DOHH2 (cell line): ENCODE data around the gene COG4.

ENCODE experiments used
- H3F3A ChIP-seq: fragments of 200-600 bp; sonication (generic), shearing (Covaris generic); 2 replicates; pipeline ENCODE4 v1.6.0; 2016; ENCODE audit warnings: antibody characterized with exemption, mild to moderate bottlenecking; ENCODE audit not compliant: control insufficient read depth, insufficient read depth
- H3K27ac ChIP-seq: fragments of 200-600 bp; sonication (generic); 2 replicates; pipeline ENCODE4 v1.5.1; 2014; ENCODE audit warnings: low read depth, mild to moderate bottlenecking, low read length, moderate library complexity
- H3K27me3 ChIP-seq: fragments of 200-600 bp; sonication (generic); 2 replicates; pipeline ENCODE4 v1.6.1; 2014; ENCODE audit warnings: mild to moderate bottlenecking, low read length, mixed read lengths; ENCODE audit not compliant: control insufficient read depth
- H3K36me3 ChIP-seq: fragments of 200-600 bp; sonication (generic); 2 replicates; pipeline ENCODE4 v1.6.1; 2014; ENCODE audit warnings: mild to moderate bottlenecking, low read length, moderate library complexity, mixed read lengths; ENCODE audit not compliant: control insufficient read depth
- H3K4me1 ChIP-seq: fragments of 200-600 bp; sonication (generic); 2 replicates; pipeline ENCODE4 v1.6.1; 2014; ENCODE audit warnings: mild to moderate bottlenecking, low read length, mixed read lengths; ENCODE audit not compliant: control insufficient read depth
- H3K4me2 ChIP-seq: fragments of 200-600 bp; sonication (generic); 2 replicates; pipeline ENCODE4 v1.6.0; 2014; ENCODE audit warnings: mild to moderate bottlenecking, low read length, moderate library complexity
- H3K4me3 ChIP-seq: fragments of 200-600 bp; sonication (generic); 2 replicates; pipeline ENCODE4 v1.5.1; 2014; ENCODE audit warnings: mild to moderate bottlenecking, low read length, mixed read lengths
- H3K79me2 ChIP-seq: fragments of 200-600 bp; sonication (generic); 2 replicates; pipeline ENCODE4 v1.6.1; 2014; ENCODE audit warnings: mild to moderate bottlenecking, low read length, mixed read lengths; ENCODE audit not compliant: control insufficient read depth
- H3K9me2 ChIP-seq: fragments of 200-600 bp; sonication (generic); replicated peaks from 2 replicates; pipeline ENCODE4 v1.6.1; 2014; ENCODE audit warnings: mild to moderate bottlenecking, low read length, mixed read lengths; ENCODE audit not compliant: control insufficient read depth
- H3K9me3 ChIP-seq: fragments of 200-600 bp; sonication (generic); 2 replicates; pipeline ENCODE4 v1.6.1; 2014; ENCODE audit warnings: antibody characterized with exemption, low read length, mixed read lengths; ENCODE audit not compliant: control insufficient read depth, insufficient read depth
- H4K20me1 ChIP-seq: fragments of 200-600 bp; sonication (generic); 2 replicates; pipeline ENCODE4 v1.6.0; 2014; ENCODE audit warnings: low read depth, mild to moderate bottlenecking, antibody characterized with exemption, low read length, moderate library complexity; ENCODE audit not compliant: control insufficient read depth, insufficient read depth
- EZH2phosphoT487 ChIP-seq: fragments of 200-600 bp; sonication (generic); IDR thresholded peaks from 2 replicates; pipeline ENCODE4 v1.6.1; 2017; ENCODE audit warnings: borderline replicate concordance, mild to moderate bottlenecking, antibody characterized with exemption, low read length, moderate library complexity, mixed read lengths
- TF ChIP-seq, protein P1 (sequence below): fragments of 200-600 bp; sonication (generic); IDR thresholded peaks from one replicate; pipeline ENCODE4 v1.5.1; 2014; ENCODE audit warnings: antibody characterized with exemption, mild to moderate bottlenecking, low read depth, low read length; ENCODE audit not compliant: poor library complexity, severe bottlenecking

Gene COG4

GRCh38 chr16:70472786-70473433 lies 50.4 kb downstream of the COG4 start:
- no peak for TF ChIP-seq EZH2phosphoT487
- TF ChIP-seq, protein P1, sequence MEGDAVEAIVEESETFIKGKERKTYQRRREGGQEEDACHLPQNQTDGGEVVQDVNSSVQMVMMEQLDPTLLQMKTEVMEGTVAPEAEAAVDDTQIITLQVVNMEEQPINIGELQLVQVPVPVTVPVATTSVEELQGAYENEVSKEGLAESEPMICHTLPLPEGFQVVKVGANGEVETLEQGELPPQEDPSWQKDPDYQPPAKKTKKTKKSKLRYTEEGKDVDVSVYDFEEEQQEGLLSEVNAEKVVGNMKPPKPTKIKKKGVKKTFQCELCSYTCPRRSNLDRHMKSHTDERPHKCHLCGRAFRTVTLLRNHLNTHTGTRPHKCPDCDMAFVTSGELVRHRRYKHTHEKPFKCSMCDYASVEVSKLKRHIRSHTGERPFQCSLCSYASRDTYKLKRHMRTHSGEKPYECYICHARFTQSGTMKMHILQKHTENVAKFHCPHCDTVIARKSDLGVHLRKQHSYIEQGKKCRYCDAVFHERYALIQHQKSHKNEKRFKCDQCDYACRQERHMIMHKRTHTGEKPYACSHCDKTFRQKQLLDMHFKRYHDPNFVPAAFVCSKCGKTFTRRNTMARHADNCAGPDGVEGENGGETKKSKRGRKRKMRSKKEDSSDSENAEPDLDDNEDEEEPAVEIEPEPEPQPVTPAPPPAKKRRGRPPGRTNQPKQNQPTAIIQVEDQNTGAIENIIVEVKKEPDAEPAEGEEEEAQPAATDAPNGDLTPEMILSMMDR = no peak
- Histone ChIP-seq H3K4me2 (no peak overlapping the region), H3K9me2 (no peaks in the 10 kb centered on the region), H3F3A (no peaks in the 10 kb centered on the region), H3K36me3 (peaks cover under 1% of the 10 kb centered on the region; the same call in 1 of the 2 replicates), H3K4me3 (no peak overlapping the region), H3K4me1 (peaks cover 28% of the 10 kb centered on the region), H3K79me2 (no peaks in the 10 kb centered on the region), H4K20me1 (no peaks in the 10 kb centered on the region), H3K27ac (no peak overlapping the region), H3K9me3 (no peaks in the 10 kb centered on the region), H3K27me3 (no peaks in the 10 kb centered on the region)

DNA sequence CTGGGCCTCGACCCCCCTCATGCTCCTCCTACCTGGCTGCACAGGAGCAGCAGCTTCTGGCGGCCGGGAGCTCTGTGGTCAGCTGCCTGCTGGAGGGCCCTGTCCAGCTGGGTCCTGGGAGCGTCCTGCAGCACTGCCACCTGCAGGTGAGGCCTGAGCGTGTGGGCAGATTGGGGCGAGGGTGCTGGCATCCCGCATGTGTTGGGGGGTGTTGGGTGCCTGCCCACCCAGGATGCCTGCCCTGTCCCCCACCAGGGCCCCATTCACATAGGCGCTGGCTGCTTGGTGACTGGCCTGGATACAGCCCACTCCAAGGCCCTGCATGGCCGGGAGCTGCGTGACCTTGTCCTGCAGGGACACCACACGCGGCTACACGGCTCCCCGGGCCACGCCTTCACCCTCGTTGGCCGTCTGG lies 52.4 kb downstream of the COG4 start:
- Histone ChIP-seq H3K27ac (no peak overlapping the region), H3K4me3 (no peak overlapping the region), H3K36me3 (no peaks in the 10 kb centered on the region), H3K27me3 (no peaks in the 10 kb centered on the region), H3K79me2 (no peaks in the 10 kb centered on the region), H3K9me2 (no peaks in the 10 kb centered on the region), H3F3A (no peaks in the 10 kb centered on the region), H3K4me2 (no peak overlapping the region), H4K20me1 (no peaks in the 10 kb centered on the region), H3K4me1 (peaks cover 18% of the 10 kb centered on the region), H3K9me3 (no peaks in the 10 kb centered on the region)
- no peak for TF ChIP-seq EZH2phosphoT487
- TF ChIP-seq, protein P1 = peak; percentile 44

DNA sequence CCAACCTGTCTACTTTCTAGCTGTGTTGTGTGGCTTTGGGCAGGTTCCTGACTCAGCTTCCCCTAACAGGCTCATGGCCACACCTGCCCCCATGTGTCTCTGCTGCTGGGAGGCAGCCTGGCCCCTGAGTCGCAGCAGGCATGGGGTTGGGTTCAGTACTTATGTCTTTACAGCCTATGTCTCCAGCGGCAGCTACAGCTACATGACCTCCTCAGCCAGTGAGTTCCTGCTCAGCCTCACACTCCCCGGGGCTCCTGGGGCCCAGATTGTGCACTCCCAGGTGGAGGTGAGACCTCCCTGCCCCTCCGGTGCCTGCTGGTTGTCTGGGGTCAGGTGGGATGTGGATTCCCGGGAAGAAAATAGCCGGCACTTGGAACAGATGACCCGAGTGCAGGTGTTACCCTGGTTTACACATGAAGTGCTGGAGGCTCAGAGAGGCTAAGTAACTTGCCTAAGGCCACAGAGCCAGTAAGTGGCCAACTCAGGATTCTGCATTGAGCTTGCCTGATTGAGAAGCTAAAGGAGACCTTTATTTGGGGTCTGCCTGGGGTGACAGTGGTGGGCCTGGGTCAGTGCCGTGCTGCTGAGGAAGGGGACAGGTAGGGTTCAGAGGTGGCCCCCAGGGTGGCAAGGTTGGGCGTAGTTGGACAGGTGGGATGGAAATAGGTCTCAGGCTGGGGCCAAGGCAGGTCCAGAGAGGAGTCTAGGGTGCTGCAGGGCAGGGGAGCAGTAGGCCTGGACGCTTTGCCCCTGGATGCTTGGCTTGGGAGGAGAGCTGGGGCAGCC lies 53.0 kb downstream of the COG4 start:
- Histone ChIP-seq H3K4me2 (no peak overlapping the region), H4K20me1 (no peaks in the 10 kb centered on the region), H3K9me3 (no peaks in the 10 kb centered on the region), H3K4me3 (no peak overlapping the region), H3K27me3 (no peaks in the 10 kb centered on the region), H3K79me2 (no peaks in the 10 kb centered on the region), H3K27ac (no peak overlapping the region), H3K36me3 (no peaks in the 10 kb centered on the region), H3K4me1 (peaks cover 12% of the 10 kb centered on the region), H3K9me2 (no peaks in the 10 kb centered on the region), H3F3A (no peaks in the 10 kb centered on the region)
- TF ChIP-seq EZH2phosphoT487 = no peak
- TF ChIP-seq, protein P1 = no peak
